Heart left ventricle (tissue), 16 donors: ENCODE data around the gene RPL13A. TPM values are rescaled to one million over a fixed set of nuclear protein-coding genes. Genes with fewer than 3 reads are reported as not detected.

Experiments used
- ATAC-seq, 4 donors: fragments of 200-7000 bp; cut with Tn5 transposase; one replicate each; pipeline ENCODE4 v1.9.1; 2020 to 2022; ENCODE audit warnings: moderate library complexity in 4 of 4, mild to moderate bottlenecking in 3 of 4, moderate number of reproducible peaks in 1 of 4
- DNase-seq, 5 donors: peaks; one replicate each; pipeline ENCODE4 v3.0.0-alpha.2; 2020
- H3K27ac ChIP-seq, 12 donors: fragments of 200-600 bp; sonication (generic) in 4 of 12; one replicate each; pipeline versions ENCODE4 v1.5.0 to v1.8.0; 2016 to 2022; ENCODE audit warnings: mild to moderate bottlenecking in 2 of 12
- H3K27me3 ChIP-seq, 9 donors: fragments of 200-600 bp; sonication (generic) in 2 of 9; one replicate each; pipeline versions ENCODE4 v1.5.1 to v1.8.0; 2016 to 2022; ENCODE audit warnings: mild to moderate bottlenecking in 3 of 9
- H3K36me3 ChIP-seq, 9 donors: fragments of 200-600 bp; sonication (generic) in 2 of 9; one replicate each; pipeline versions ENCODE4 v1.5.0 to v1.8.0; 2018 to 2022; ENCODE audit warnings: mild to moderate bottlenecking in 2 of 9
- H3K4me1 ChIP-seq, 12 donors: fragments of 200-600 bp; sonication (generic) in 4 of 12; one replicate each; pipeline versions ENCODE4 v1.5.0 to v1.8.0; 2016 to 2022; ENCODE audit warnings: mild to moderate bottlenecking in 3 of 12
- H3K4me3 ChIP-seq, 12 donors: fragments of 200-600 bp; sonication (generic) in 4 of 12; one replicate each; pipeline versions ENCODE4 v1.5.0 to v1.8.0; 2017 to 2022; ENCODE audit warnings: mild to moderate bottlenecking in 9 of 12, moderate library complexity in 4 of 12
- H3K9me3 ChIP-seq, 12 donors: fragments of 200-600 bp; sonication (generic) in 4 of 12; one replicate each; pipeline versions ENCODE4 v1.5.0 to v1.8.0; 2016 to 2022; ENCODE audit warnings: mild to moderate bottlenecking in 1 of 12
- CTCF ChIP-seq, 12 donors: fragments of 200-600 bp; sonication (generic) in 4 of 12; IDR thresholded peaks; one replicate each; pipeline versions ENCODE4 v1.5.0 to v1.8.0; 2018 to 2022; ENCODE audit warnings: antibody characterized with exemption in 12 of 12, mild to moderate bottlenecking in 5 of 12
- POLR2A ChIP-seq, 2 donors: fragments of 450-650 bp; IDR thresholded peaks; one replicate each; pipeline ENCODE4 v1.6.1; 2017; ENCODE audit warnings: antibody characterized with exemption in 2 of 2, mild to moderate bottlenecking in 2 of 2, moderate library complexity in 2 of 2
- WGBS, 4 donors: extraction: QIAGEN DNeasy Blood & Tissue Kit in 2 of 4; methylation state at CpG; one replicate each; pipeline versions ENCODE4 v1.1.5 to v1.1.7; 2013 to 2018; 5-methylcytosine and 5-hydroxymethylcytosine counted together
- intact Hi-C, 10 donors: fragments of 100-400 bp; cut with DNase I; formaldehyde crosslinking; loops; one replicate each; pipeline versions ENCODE4 v1.11.1 to v1.14.2; 2022
- polyA plus RNA-seq, 2 donors: library from polyadenylated mRNA; stranded (reverse); fragments of 200-250 nt; gene quantifications; one replicate each; pipeline ENCODE4 v1.2.3, GENCODE V29; 2013
- total RNA-seq, 9 donors: library from RNA; depleted of rRNA in 2 of 9; stranded (reverse); fragments of >200 nt in 2 of 9; fragmentation: NEBNext Ultra II Directional in 3 of 9; extraction: Animal tissue kit (Norgen Biotek cat#: 25700) in 3 of 9; gene quantifications; one replicate each; pipeline versions ENCODE4 v1.1.0 to v1.2.4, GENCODE V29; 2016 to 2023
- donor health status: ischemic (EF 13 %, LVEDD 7.1; RV severe dilation, severe dysfunction).
- donor health status: healthy with polysubstance abuse.
- donor health status: DM: no; HTN: yes; CAD: no.
- donor health status: DM: no; HTN: no; CAD: no.
- donor health status: ischemic (EF 25% LVEDD 6.9; RV normal size, moderate dysfunction).
- donor health status: ischemic (EF 25% LVEDD 5.7; RV mildly dilated, moderate dysfunction).
- donor health status: healthy.
- donor health status: DM: yes; HTN: yes; CAD: no.
- donor health status: ischemic (EF 35%, LVEDD 5.7; RV mildly dilated, moderate dysfunction).
- donor health status: nonischemic (EF 11% LVEDD 7.7; RV severe dilation, severe dysfunction).
- donor health status: DM: yes; HTN: yes; CAD: no.
- donor health status: PGD.
- donor health status: ischemic (EF 29% LVEDD 5.4; RV normal size, mild dysfunction).
- donor health status: nonischemic (EF 23%, LVEDD 6.1; RV moderate dilation, normal function).

Gene RPL13A
- total and polyA plus RNA-seq, 11 donors, result 876 to 2,850 (median 1,261) TPM

- Histone ChIP-seq H3K4me3 (no peak overlapping the region), H3K36me3 (peaks cover 0 to 36% (median 4%) of the 10 kb centered on the region in 9 donors), H3K27ac (no peak overlapping the region), H3K9me3 (no peaks in the 10 kb centered on the region), H3K27me3 (no peaks in the 10 kb centered on the region), H3K4me1 (peaks cover 0 to 21% (median 1%) of the 10 kb centered on the region in 12 donors)
- intact Hi-C loops, result no loop called here
- TF ChIP-seq POLR2A (IDR thresholded peaks at IDR 0.05), result no peak
- TF ChIP-seq CTCF (IDR thresholded peaks at IDR 0.05), result no peak
- no peak for ATAC-seq
- DNase-seq, result no peak
- WGBS, 4 donors, result 86 to 99% (median 95%) methylated on average over 14 of the region's 14 CpGs
Measured at GRCh38 chr19:49479975-49480628, 7.3 kb upstream of the RPL13A start.

GRCh38 chr19:49481020-49481683, 6.3 kb upstream of the RPL13A start:
- Histone ChIP-seq H3K9me3 (no peaks in the 10 kb centered on the region), H3K4me1 (peaks cover 0 to 13% (median 1%) of the 10 kb centered on the region in 12 donors), H3K36me3 (peaks cover 0 to 46% (median 4%) of the 10 kb centered on the region in 9 donors), H3K27ac (no peak overlapping the region), H3K4me3 (no peak overlapping the region), H3K27me3 (no peaks in the 10 kb centered on the region)
- WGBS, 4 donors, result 84 to 89% (median 87%) methylated on average over 7 of the region's 7 CpGs
- no peak for TF ChIP-seq POLR2A (IDR thresholded peaks at IDR 0.05)
- TF ChIP-seq CTCF (IDR thresholded peaks at IDR 0.05), result no peak
- ATAC-seq (no peak), DNase-seq (no peak)
- intact Hi-C loops, result no loop called here

GRCh38 chr19:49486232-49486631, 1.2 kb upstream of the RPL13A start:
- no peaks in the 10 kb centered on the region for H3K9me3 ChIP-seq
- H3K27me3 ChIP-seq, result no peaks in the 10 kb centered on the region
- WGBS, 4 donors, result 87 to 93% (median 91%) methylated on average over 7 of the region's 7 CpGs
- peaks cover 2 to 55% (median 30%) of the 10 kb centered on the region in 9 donors for H3K36me3 ChIP-seq
- TF ChIP-seq CTCF (IDR thresholded peaks at IDR 0.05) (no peak), POLR2A (IDR thresholded peaks at IDR 0.05) (no peak)
- intact Hi-C loops, result loop anchor here in 1 of 10 donors (2.0 kb wide), 1 partner anchor 33 kb away; the partner anchor contains the start of gene ALDH16A1
- DNase-seq, result no peak
- peaks cover 6 to 36% (median 21%) of the 10 kb centered on the region in 12 donors for H3K4me1 ChIP-seq
- no peak for ATAC-seq
- no peak overlapping the region for H3K4me3 ChIP-seq
- H3K27ac ChIP-seq, result peak overlapping the region in 2 of 12 donors; percentile 80 to 93

- peaks cover 3 to 60% (median 36%) of the 10 kb centered on the region in 9 donors for H3K36me3 ChIP-seq
- WGBS, 4 donors, result 64 to 92% (median 66%) methylated on average over 14 to 23 of the region's 23 CpGs
- DNase-seq (no peak), ATAC-seq (no peak)
- H3K4me1 ChIP-seq, result peaks cover 6 to 42% (median 21%) of the 10 kb centered on the region in 12 donors
- H3K9me3 ChIP-seq, result no peaks in the 10 kb centered on the region
- TF ChIP-seq POLR2A (IDR thresholded peaks at IDR 0.05), result no peak
- no peak for TF ChIP-seq CTCF (IDR thresholded peaks at IDR 0.05)
- H3K27me3 ChIP-seq, result no peaks in the 10 kb centered on the region
- peak overlapping the region in 11 of 12 donors; percentile 67 to 93 (median 82) for H3K27ac ChIP-seq
- peak overlapping the region in 8 of 12 donors; percentile 29 to 98 (median 72) for H3K4me3 ChIP-seq
- intact Hi-C loops, result loop anchor here in 3 of 10 donors (1.0 to 2.0 kb wide), 3 partner anchors 9 to 34 kb away; partner anchors contain the start of genes RPS11 (in 2 of the 3) and ALDH16A1 (in 1 of the 3)
Measured at GRCh38 chr19:49486710-49487276, 615 bp upstream of the RPL13A start.
